Trophoblast cell (in vitro differentiated cells and primary cell): ENCODE data around the gene CSKMT.

Experiments used
- DNase-seq, 2 donors: peaks; one replicate each; pipeline ENCODE4 v3.0.0-alpha.2; 2016
- H2AFZ ChIP-seq: 2 replicates; pipeline ENCODE4 v1.6.1; 2013; ENCODE audit warnings: low read length, moderate library complexity, mild to moderate bottlenecking; ENCODE audit not compliant: insufficient read depth, poor library complexity
- H2AK5ac ChIP-seq: 2 replicates; pipeline ENCODE4 v1.6.1; 2013; ENCODE audit warnings: mild to moderate bottlenecking, low read length
- H2BK120ac ChIP-seq: 2 replicates; pipeline ENCODE4 v1.6.1; 2013; ENCODE audit warnings: low read length, mild to moderate bottlenecking, moderate library complexity; ENCODE audit not compliant: insufficient read depth, poor library complexity
- H2BK12ac ChIP-seq: 2 replicates; pipeline ENCODE4 v1.6.1; 2013; ENCODE audit warnings: mild to moderate bottlenecking, low read length, moderate library complexity
- H2BK5ac ChIP-seq: 2 replicates; pipeline ENCODE4 v1.6.1; 2013; ENCODE audit warnings: low read length, low read depth, moderate library complexity, mild to moderate bottlenecking; ENCODE audit not compliant: poor library complexity
- H3K14ac ChIP-seq: 2 replicates; pipeline ENCODE4 v1.6.1; 2013; ENCODE audit warnings: mild to moderate bottlenecking, low read length
- H3K18ac ChIP-seq: 2 replicates; pipeline ENCODE4 v1.6.1; 2013; ENCODE audit warnings: mild to moderate bottlenecking, low read length
- H3K23ac ChIP-seq: 2 replicates; pipeline ENCODE4 v1.6.1; 2013; ENCODE audit warnings: low read length
- H3K27ac ChIP-seq: 2 replicates; pipeline ENCODE4 v1.5.1; 2013; ENCODE audit warnings: low read depth, mild to moderate bottlenecking, inconsistent platforms, low read length, moderate library complexity
- H3K27me3 ChIP-seq: 2 replicates; pipeline ENCODE4 v1.6.1; 2013; ENCODE audit warnings: inconsistent platforms, mild to moderate bottlenecking, low read length, moderate library complexity; ENCODE audit not compliant: insufficient read depth
- H3K36me3 ChIP-seq, 2 experiments: 1 replicate in 1 of 2; 2 replicates in 1 of 2; pipeline ENCODE4 v1.6.1; 2013; ENCODE audit warnings: low read length in 2 of 2, mild to moderate bottlenecking in 2 of 2, moderate library complexity in 1 of 2; ENCODE audit not compliant: insufficient read depth in 2 of 2, control insufficient read depth in 1 of 2
- H3K4ac ChIP-seq: 2 replicates; pipeline ENCODE4 v1.6.1; 2013; ENCODE audit warnings: low read depth, mild to moderate bottlenecking, low read length, moderate library complexity
- H3K4me1 ChIP-seq, 2 experiments: 1 replicate in 1 of 2; 2 replicates in 1 of 2; pipeline ENCODE4 v1.6.1; 2013; ENCODE audit warnings: low read length in 2 of 2, mild to moderate bottlenecking in 2 of 2, moderate library complexity in 1 of 2; ENCODE audit not compliant: insufficient read depth in 2 of 2, control insufficient read depth in 1 of 2
- H3K4me2 ChIP-seq: 2 replicates; pipeline ENCODE4 v1.6.1; 2013; ENCODE audit warnings: inconsistent platforms, mild to moderate bottlenecking, low read length, moderate library complexity
- H3K4me3 ChIP-seq: 2 replicates; pipeline ENCODE4 v1.5.1; 2013; ENCODE audit warnings: mild to moderate bottlenecking, low read depth, low read length, inconsistent platforms
- H3K79me1 ChIP-seq: one replicate; pipeline ENCODE4 v1.6.1; 2013; ENCODE audit warnings: low read length
- H3K79me2 ChIP-seq: 2 replicates; pipeline ENCODE4 v1.6.1; 2013; ENCODE audit warnings: low read length, mild to moderate bottlenecking; ENCODE audit not compliant: control insufficient read depth, insufficient read depth, poor library complexity
- H3K9ac ChIP-seq: 2 replicates; pipeline ENCODE4 v1.6.1; 2013; ENCODE audit warnings: mild to moderate bottlenecking, low read length
- H3K9me3 ChIP-seq: 2 replicates; pipeline ENCODE4 v1.6.1; 2013; ENCODE audit warnings: low read depth, mild to moderate bottlenecking, control low read depth, inconsistent platforms, low read length; ENCODE audit not compliant: insufficient read depth
- H4K12ac ChIP-seq: 2 replicates; pipeline ENCODE4 v1.6.1; 2013; ENCODE audit warnings: low read depth, mild to moderate bottlenecking, low read length, moderate library complexity
- H4K8ac ChIP-seq: 2 replicates; pipeline ENCODE4 v1.6.1; 2013; ENCODE audit warnings: low read depth, mild to moderate bottlenecking, low read length, moderate library complexity
- H4K91ac ChIP-seq: one replicate; pipeline ENCODE4 v1.6.1; 2013; ENCODE audit warnings: low read depth, mild to moderate bottlenecking, low read length, moderate library complexity
- WGBS: extraction: QIAGEN DNeasy Blood & Tissue Kit; methylation state at CpG from one replicate; pipeline ENCODE4 v1.1.7; 2013; ENCODE audit warnings: missing lambda C conversion rate; ENCODE audit not compliant: insufficient read length, insufficient coverage; ENCODE audit errors: extremely low coverage; 5-methylcytosine and 5-hydroxymethylcytosine counted together

Gene CSKMT

GRCh38 chr11:62705880-62706849 is 41.1 kb downstream of the CSKMT start:
- Histone ChIP-seq H3K4ac (peak overlapping the region; percentile 24), H3K79me2 (peaks cover 10% of the 10 kb centered on the region), H3K4me1 (peaks cover 25 to 30% of the 10 kb centered on the region in 2 experiments), H3K23ac (no peak overlapping the region), H3K36me3 (peaks cover 4 to 14% of the 10 kb centered on the region in 2 experiments), H2BK12ac (no peak overlapping the region), H2BK5ac (peak overlapping the region; percentile 3), H4K8ac (peak overlapping the region; percentile 30), H3K79me1 (peaks cover 22% of the 10 kb centered on the region), H3K4me2 (peak overlapping the region; percentile 94), H3K27ac (peak overlapping the region; percentile 76), H2BK120ac (peak overlapping the region; percentile 38), H3K27me3 (no peaks in the 10 kb centered on the region), H2AFZ (peak overlapping the region; percentile 86), H2AK5ac (peak overlapping the region; percentile 53), H4K91ac (no peak overlapping the region), H3K14ac (peak overlapping the region; percentile 46), H3K9me3 (no peaks in the 10 kb centered on the region), H3K18ac (peak overlapping the region; percentile 57), H3K9ac (peak overlapping the region; percentile 35), H4K12ac (peak overlapping the region; percentile 13), H3K4me3 (peak overlapping the region; percentile 85)
- peak; percentile 95 to 98 for DNase-seq
- no CpG with 5 or more reads among the region's 73 CpGs for WGBS

- peak overlapping the region; percentile 53 for H2AK5ac ChIP-seq
- peaks cover 10% of the 10 kb centered on the region for H3K79me2 ChIP-seq
- peak overlapping the region; percentile 94 for H3K4me2 ChIP-seq
- peak overlapping the region; percentile 57 for H3K18ac ChIP-seq
- H3K23ac ChIP-seq: no peak overlapping the region
- peak overlapping the region; percentile 24 for H3K4ac ChIP-seq
- H3K79me1 ChIP-seq: peaks cover 22% of the 10 kb centered on the region
- H3K36me3 ChIP-seq: peaks cover 4 to 11% of the 10 kb centered on the region in 2 experiments
- H2BK5ac ChIP-seq: peak overlapping the region; percentile 2
- WGBS: no CpG with 5 or more reads among the region's 8 CpGs
- no peak for DNase-seq
- H3K9ac ChIP-seq: peak overlapping the region; percentile 14
- peak overlapping the region; percentile 38 for H2BK120ac ChIP-seq
- no peaks in the 10 kb centered on the region for H3K9me3 ChIP-seq
- H3K4me1 ChIP-seq: peaks cover 25 to 30% of the 10 kb centered on the region in 2 experiments
- H2AFZ ChIP-seq: no peak overlapping the region
- no peak overlapping the region for H4K91ac ChIP-seq
- H4K8ac ChIP-seq: peak overlapping the region; percentile 30
- no peak overlapping the region for H2BK12ac ChIP-seq
- H3K14ac ChIP-seq: peak overlapping the region; percentile 16
- peak overlapping the region; percentile 21 for H3K4me3 ChIP-seq
- no peaks in the 10 kb centered on the region for H3K27me3 ChIP-seq
- H3K27ac ChIP-seq: peak overlapping the region; percentile 76
- no peak overlapping the region for H4K12ac ChIP-seq
Observed at GRCh38 chr11:62706850-62707247, 41.7 kb downstream of the CSKMT start.

GRCh38 chr11:62707277-62707861 is 42.3 kb downstream of the CSKMT start, which contains the start of the genes BSCL2 and GNG3:
TSS of gene BSCL2 (minus strand) at chr11:62707424. CDS start at chr11:62707195, 229 bp downstream.
TSS of gene GNG3 (plus strand) at chr11:62707676. CDS start at chr11:62708296, 620 bp downstream.
- Histone ChIP-seq H3K4me3 (peak within 1 kb of the TSS; percentile 68), H2BK5ac (peak within 1 kb of the TSS; percentile 25), H3K4me2 (peak within 1 kb of the TSS; percentile 94), H2AFZ (no peak within 1 kb of the TSS), H3K23ac (no peak within 1 kb of the TSS), H3K9ac (peak within 1 kb of the TSS; percentile 14), H3K79me1 (peaks cover 22% of the 10 kb centered on the region), H3K27ac (peak within 1 kb of the TSS; percentile 76), H3K4ac (peak within 1 kb of the TSS; percentile 24), H3K14ac (peak within 1 kb of the TSS; percentile 90), H3K27me3 (no peaks in the 10 kb centered on the region), H3K4me1 (peaks cover 25 to 30% of the 10 kb centered on the region in 2 experiments), H4K8ac (peak within 1 kb of the TSS; percentile 88), H3K36me3 (peaks cover 2 to 12% of the 10 kb centered on the region in 2 experiments), H2BK12ac (no peak within 1 kb of the TSS), H2BK120ac (peak within 1 kb of the TSS; percentile 38), H2AK5ac (peak within 1 kb of the TSS; percentile 53), H3K79me2 (peaks cover 10% of the 10 kb centered on the region), H4K12ac (peak within 1 kb of the TSS; percentile 87), H4K91ac (peak within 1 kb of the TSS; percentile 76), H3K18ac (peak within 1 kb of the TSS; percentile 57), H3K9me3 (no peaks in the 10 kb centered on the region)
- WGBS: no CpG with 5 or more reads among the region's 10 CpGs
- no peak for DNase-seq

GRCh38 chr11:62708392-62708791 is 43.3 kb downstream of the CSKMT start:
- H4K91ac ChIP-seq: peak overlapping the region; percentile 76
- H3K36me3 ChIP-seq: peaks cover 2 to 13% of the 10 kb centered on the region in 2 experiments
- peak overlapping the region; percentile 90 for H3K14ac ChIP-seq
- H4K12ac ChIP-seq: peak overlapping the region; percentile 87
- H3K4me3 ChIP-seq: no peak overlapping the region
- H3K4me2 ChIP-seq: peak overlapping the region; percentile 90
- DNase-seq: no peak
- no peak overlapping the region for H2BK120ac ChIP-seq
- H3K4me1 ChIP-seq: peaks cover 25 to 30% of the 10 kb centered on the region in 2 experiments
- no peak overlapping the region for H3K9ac ChIP-seq
- H3K27me3 ChIP-seq: no peaks in the 10 kb centered on the region
- H3K23ac ChIP-seq: no peak overlapping the region
- H4K8ac ChIP-seq: peak overlapping the region; percentile 88
- peaks cover 10% of the 10 kb centered on the region for H3K79me2 ChIP-seq
- no peak overlapping the region for H2AK5ac ChIP-seq
- no peaks in the 10 kb centered on the region for H3K9me3 ChIP-seq
- H3K18ac ChIP-seq: peak overlapping the region; percentile 2
- no peak overlapping the region for H3K4ac ChIP-seq
- peaks cover 22% of the 10 kb centered on the region for H3K79me1 ChIP-seq
- peak overlapping the region; percentile 25 for H2BK5ac ChIP-seq
- WGBS: no CpG with 5 or more reads among the region's 5 CpGs
- no peak overlapping the region for H2BK12ac ChIP-seq
- no peak overlapping the region for H2AFZ ChIP-seq
- no peak overlapping the region for H3K27ac ChIP-seq
